Osteoblast (primary cell): ENCODE measurements around the gene SLC46A3. TPM values are rescaled to one million over a fixed set of nuclear protein-coding genes. Genes with fewer than 3 reads are reported as not detected.

Experiments used
- DNase-seq: peaks from one replicate; pipeline ENCODE4 v3.0.0; 2011; ENCODE audit warnings: low spot score, mixed read lengths; ENCODE audit not compliant: insufficient read length; ENCODE audit errors: missing footprints
- H2AFZ ChIP-seq: 2 replicates; pipeline ENCODE4 v1.6.0; 2011; ENCODE audit warnings: mild to moderate bottlenecking, low read length
- H3K27ac ChIP-seq: 2 replicates; pipeline ENCODE4 v1.5.1; 2011; ENCODE audit warnings: mild to moderate bottlenecking, low read depth, low read length, moderate library complexity
- H3K27me3 ChIP-seq: 2 replicates; pipeline ENCODE4 v1.6.0; 2012; ENCODE audit warnings: mild to moderate bottlenecking, control low read depth, inconsistent platforms, low read length, moderate library complexity; ENCODE audit not compliant: insufficient read depth
- H3K36me3 ChIP-seq: 2 replicates; pipeline ENCODE4 v1.5.1; 2011; ENCODE audit warnings: mild to moderate bottlenecking, low read length, control low read depth, moderate library complexity; ENCODE audit not compliant: insufficient read depth
- H3K4me1 ChIP-seq: 2 replicates; pipeline ENCODE4 v1.5.1; 2011; ENCODE audit warnings: mild to moderate bottlenecking, low read length, control low read depth, moderate library complexity; ENCODE audit not compliant: insufficient read depth
- H3K4me2 ChIP-seq: 2 replicates; pipeline ENCODE4 v1.6.0; 2011; ENCODE audit warnings: mild to moderate bottlenecking, low read length; ENCODE audit not compliant: insufficient read depth
- H3K4me3 ChIP-seq: fragments of 200-600 bp; sonication (generic); 3 replicates; pipeline ENCODE4 v1.5.1; 2012; ENCODE audit warnings: mild to moderate bottlenecking, low read length, inconsistent platforms; ENCODE audit not compliant: insufficient read depth
- H3K79me2 ChIP-seq: 2 replicates; pipeline ENCODE4 v1.6.0; 2012; ENCODE audit warnings: mild to moderate bottlenecking, low read length, control low read depth, inconsistent platforms; ENCODE audit not compliant: insufficient read depth
- H3K9me3 ChIP-seq: 2 replicates; pipeline ENCODE4 v1.5.1; 2011; ENCODE audit warnings: low read depth, low read length, control low read depth
- H4K20me1 ChIP-seq: 2 replicates; pipeline ENCODE4 v1.6.0; 2012; ENCODE audit warnings: mild to moderate bottlenecking, low read length, control low read depth; ENCODE audit not compliant: insufficient read depth
- CTCF ChIP-seq: IDR thresholded peaks from 2 replicates; pipeline ENCODE4 v1.5.1; 2011; ENCODE audit warnings: mild to moderate bottlenecking, low read depth, low read length, moderate library complexity; ENCODE audit errors: extremely low read depth
- small RNA-seq: library from RNA; depleted of rRNA; stranded (forward); fragments of <200 nt; gene quantifications from one replicate; pipeline ENCODE3, GENCODE V24; 2012
- total RNA-seq: library from RNA; depleted of rRNA; stranded (reverse); fragments of >200 nt; gene quantifications from 2 replicates; pipeline ENCODE4 v1.2.3, GENCODE V29; 2012

SLC46A3 gene
- total RNA-seq, 1 donor = 11.2 TPM

- no peaks in the 10 kb centered on the region for H3K36me3 ChIP-seq
- no peak overlapping the region for H3K4me3 ChIP-seq
- no peak overlapping the region for H3K4me2 ChIP-seq
- no peak for TF ChIP-seq CTCF
- H3K4me1 ChIP-seq = peaks cover 11% of the 10 kb centered on the region
- no peak overlapping the region for H2AFZ ChIP-seq
- no peaks in the 10 kb centered on the region for H3K27me3 ChIP-seq
- H3K27ac ChIP-seq = no peak overlapping the region
- DNase-seq = no peak
- no peaks in the 10 kb centered on the region for H3K9me3 ChIP-seq
- peaks cover 30% of the 10 kb centered on the region for H3K79me2 ChIP-seq
- H4K20me1 ChIP-seq = no peaks in the 10 kb centered on the region
Measured at GRCh38 chr13:28654276-28654675, 64.5 kb downstream of the SLC46A3 start.

GRCh38 chr13:28653111-28653510 lies 65.7 kb downstream of the SLC46A3 start:
- H3K36me3 ChIP-seq = no peaks in the 10 kb centered on the region
- H2AFZ ChIP-seq = no peak overlapping the region
- no peak overlapping the region for H3K4me2 ChIP-seq
- H3K4me1 ChIP-seq = peaks cover 11% of the 10 kb centered on the region
- no peak for TF ChIP-seq CTCF
- no peaks in the 10 kb centered on the region for H4K20me1 ChIP-seq
- no peaks in the 10 kb centered on the region for H3K27me3 ChIP-seq
- H3K4me3 ChIP-seq = no peak overlapping the region
- DNase-seq = no peak
- no peak overlapping the region for H3K27ac ChIP-seq
- no peaks in the 10 kb centered on the region for H3K9me3 ChIP-seq
- peaks cover 19% of the 10 kb centered on the region for H3K79me2 ChIP-seq

- no peaks in the 10 kb centered on the region for H3K9me3 ChIP-seq
- no peak for DNase-seq
- H3K4me1 ChIP-seq = peaks cover 11% of the 10 kb centered on the region
- H3K4me2 ChIP-seq = no peak overlapping the region
- no peak overlapping the region for H3K4me3 ChIP-seq
- no peaks in the 10 kb centered on the region for H3K27me3 ChIP-seq
- H3K27ac ChIP-seq = no peak overlapping the region
- H3K79me2 ChIP-seq = peaks cover 7% of the 10 kb centered on the region
- TF ChIP-seq CTCF = no peak
- no peaks in the 10 kb centered on the region for H3K36me3 ChIP-seq
- H2AFZ ChIP-seq = no peak overlapping the region
- no peaks in the 10 kb centered on the region for H4K20me1 ChIP-seq
Measured at GRCh38 chr13:28651810-28652401, 66.9 kb downstream of the SLC46A3 start.

GRCh38 chr13:28650284-28650683 lies 68.5 kb downstream of the SLC46A3 start:
- Histone ChIP-seq H3K27me3 (no peaks in the 10 kb centered on the region), H3K4me1 (peaks cover 3% of the 10 kb centered on the region), H4K20me1 (no peaks in the 10 kb centered on the region), H3K4me3 (no peak overlapping the region), H3K9me3 (no peaks in the 10 kb centered on the region), H3K79me2 (peaks cover 2% of the 10 kb centered on the region), H3K27ac (no peak overlapping the region), H3K4me2 (no peak overlapping the region), H2AFZ (no peak overlapping the region), H3K36me3 (no peaks in the 10 kb centered on the region)
- peak; percentile 74 for DNase-seq
- no peak for TF ChIP-seq CTCF

Small RNA genes within 50 kb of the gene (small RNA-seq; reads per million reads assigned to genes)
- gene RNU6-53P = not detected

Other genes with a start within 250 kb of the SLC46A3 start
- gene FLT1, start 223.8 kb downstream of the SLC46A3 start, total RNA-seq = under 0.01 TPM in 1 of 2 replicates, not detected in the other
- gene POMP, start 59.8 kb downstream of the SLC46A3 start, total RNA-seq = 70.7 and 73.1 TPM in 2 replicates
- under 0.01 and 0.36 TPM in 2 replicates for gene MTUS2, start 101.4 kb upstream of the SLC46A3 start, total RNA-seq